Measurements from ENCODE around the gene TUT4.

The TUT4 gene

DNA sequence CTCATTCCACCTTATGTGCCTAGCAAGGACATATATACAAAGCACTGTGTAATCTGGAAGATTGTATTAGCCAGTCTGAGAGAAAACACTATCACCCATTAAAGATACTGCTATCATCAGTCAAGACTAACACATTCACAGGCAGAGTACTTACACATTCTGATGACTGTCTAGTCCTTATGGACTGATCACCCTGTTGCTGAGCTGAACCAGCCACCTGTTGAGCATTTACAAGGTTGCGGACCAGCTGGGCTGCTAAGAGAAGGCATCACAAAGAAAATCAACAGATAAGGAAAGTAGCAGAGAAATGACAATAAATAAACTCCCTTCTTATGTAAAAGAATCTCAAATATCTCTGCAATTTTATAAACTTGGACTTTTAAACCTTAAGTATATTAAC lies 117.7 kb downstream of the TUT4 start:
- H3K4me3 ChIP-seq (ENCODE audit: low read length) = no peak overlapping the region
- no peak for TF ChIP-seq ZNF274 (IDR thresholded peaks at IDR 0.05; ENCODE audit: low read depth, low read length)

DNA sequence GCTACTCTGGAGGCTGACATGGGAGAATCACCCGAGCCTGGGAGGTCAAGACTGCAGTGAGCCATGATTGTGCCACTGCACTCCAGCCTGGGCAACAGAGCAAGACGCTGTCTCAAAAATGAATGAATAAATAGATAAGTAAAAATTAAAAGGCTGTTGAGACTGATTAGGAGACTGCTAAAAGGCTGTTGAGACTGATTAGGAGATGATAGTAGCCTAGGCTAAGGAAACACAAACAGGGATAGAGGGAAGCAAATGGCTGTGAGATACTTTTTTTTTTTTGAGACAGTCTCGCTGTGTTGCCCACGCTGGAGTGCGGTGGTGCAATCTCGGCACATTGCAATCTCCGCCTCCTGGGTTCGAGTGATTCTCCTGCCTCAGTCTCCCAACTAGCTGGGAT lies 120.1 kb downstream of the TUT4 start:
- no peak overlapping the region for H3K4me3 ChIP-seq (ENCODE audit: low read length)
- TF ChIP-seq ZNF274 (IDR thresholded peaks at IDR 0.05; ENCODE audit: low read depth, low read length) = no peak

DNA sequence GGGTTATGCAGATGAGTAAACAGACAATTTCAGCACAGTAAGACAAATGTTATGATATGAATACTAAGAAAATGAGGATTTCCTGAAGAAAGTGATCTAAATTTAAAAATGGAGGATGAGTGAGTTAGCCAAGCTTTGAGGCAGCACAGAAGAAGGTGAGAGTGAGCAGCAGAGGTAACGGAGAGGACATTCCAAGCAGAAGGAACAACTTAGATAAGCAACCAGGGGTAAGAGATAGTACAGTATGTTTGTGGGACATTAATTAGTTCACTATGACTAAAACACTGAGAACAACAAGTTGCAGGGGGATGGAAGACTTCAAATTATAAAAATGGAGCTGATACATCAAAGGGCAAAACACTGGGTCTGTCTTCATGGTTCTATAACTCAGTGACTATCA lies 125.7 kb downstream of the TUT4 start:
- TF ChIP-seq ZNF274 (IDR thresholded peaks at IDR 0.05; ENCODE audit: low read depth, low read length) = no peak

DNA sequence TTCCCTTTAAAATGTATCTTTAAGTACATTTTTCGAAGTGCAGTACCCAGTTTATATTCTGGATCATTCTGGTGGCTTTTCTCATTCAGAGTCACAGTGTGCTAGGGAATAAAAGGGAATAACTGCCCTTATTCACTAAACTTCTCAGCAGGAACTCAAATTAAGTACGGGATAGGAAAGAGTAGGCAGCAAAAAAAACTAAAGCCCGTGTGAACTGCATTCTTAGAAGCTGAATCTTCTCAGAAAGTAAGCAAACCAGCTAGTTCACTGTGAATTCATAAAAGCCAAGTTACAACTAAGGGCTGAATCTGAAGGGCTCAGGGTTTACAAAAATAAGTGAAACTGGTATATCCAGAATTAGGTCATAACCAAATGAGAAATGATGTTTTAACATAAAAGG lies 126.5 kb downstream of the TUT4 start:
- TF ChIP-seq ZNF274 (IDR thresholded peaks at IDR 0.05; ENCODE audit: low read depth, low read length) = no peak
- H3K4me3 ChIP-seq (ENCODE audit: low read length) = no peak overlapping the region

More for the DNA sequence above, 125.7 kb downstream of the TUT4 start:
- no peak overlapping the region for H3K4me3 ChIP-seq (ENCODE audit: low read length)

DNA sequence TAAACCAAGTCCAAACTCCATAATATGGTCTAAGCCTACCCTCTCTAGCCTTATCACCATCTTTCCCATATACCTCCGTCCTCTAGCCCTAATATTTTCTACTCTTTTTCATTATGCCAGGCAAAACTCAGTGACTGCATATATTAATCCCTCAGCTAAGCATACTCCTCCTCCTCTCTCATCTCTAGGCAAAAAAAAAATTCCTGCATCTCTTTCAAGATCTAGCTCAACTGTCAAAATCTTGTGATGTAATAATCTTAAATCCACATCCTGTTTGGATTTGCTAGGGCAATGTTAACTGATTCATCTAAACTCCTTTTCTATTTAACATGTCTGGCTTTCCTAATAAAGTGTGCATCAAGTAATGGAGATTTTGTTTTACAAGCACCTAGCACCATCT lies 128.1 kb downstream of the TUT4 start:
- no peak overlapping the region for H3K4me3 ChIP-seq (ENCODE audit: low read length)
- TF ChIP-seq ZNF274 (IDR thresholded peaks at IDR 0.05; ENCODE audit: low read depth, low read length) = no peak

DNA sequence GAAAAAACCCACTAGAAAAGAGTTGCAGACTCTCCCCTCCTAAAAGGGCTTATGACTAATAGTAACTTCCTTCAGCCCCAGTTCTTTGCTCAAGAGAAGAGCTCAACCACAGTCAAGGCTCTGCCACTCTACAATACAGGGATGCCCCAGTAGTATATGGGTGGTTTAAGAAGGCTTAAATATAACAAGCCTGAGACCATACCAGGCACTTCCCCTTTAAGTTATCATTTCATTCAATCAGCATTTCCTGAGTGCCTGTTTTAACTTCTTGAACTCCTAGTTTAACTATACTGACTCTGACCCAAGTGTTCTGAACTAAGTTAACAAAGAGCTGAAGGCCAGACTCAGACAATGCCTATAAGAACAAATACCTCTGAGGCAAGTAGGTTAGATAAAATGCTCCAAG lies 128.7 kb downstream of the TUT4 start:
- no peak overlapping the region for H3K4me3 ChIP-seq (ENCODE audit: low read length)
- no peak for TF ChIP-seq ZNF274 (IDR thresholded peaks at IDR 0.05; ENCODE audit: low read depth, low read length)

DNA sequence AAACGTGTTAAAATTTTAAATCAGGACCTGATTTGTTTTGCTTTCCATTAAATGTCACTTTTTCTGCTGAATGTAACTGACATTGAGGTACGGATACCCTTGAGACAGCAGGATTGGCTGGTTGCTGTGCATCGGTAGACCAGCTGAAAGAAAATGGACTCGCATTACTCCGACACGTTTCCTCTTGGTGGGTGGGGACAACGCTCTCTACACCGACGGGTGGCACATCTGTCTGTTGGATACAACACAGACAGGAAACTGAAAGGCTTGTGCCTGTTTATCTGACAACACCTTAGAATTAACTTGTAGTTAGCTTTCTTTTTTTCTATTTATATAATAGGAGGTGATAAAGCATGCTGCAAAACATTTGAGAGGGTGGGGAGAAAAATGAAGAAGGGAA lies 129.1 kb downstream of the TUT4 start:
- no peak overlapping the region for H3K4me3 ChIP-seq (ENCODE audit: low read length)

DNA sequence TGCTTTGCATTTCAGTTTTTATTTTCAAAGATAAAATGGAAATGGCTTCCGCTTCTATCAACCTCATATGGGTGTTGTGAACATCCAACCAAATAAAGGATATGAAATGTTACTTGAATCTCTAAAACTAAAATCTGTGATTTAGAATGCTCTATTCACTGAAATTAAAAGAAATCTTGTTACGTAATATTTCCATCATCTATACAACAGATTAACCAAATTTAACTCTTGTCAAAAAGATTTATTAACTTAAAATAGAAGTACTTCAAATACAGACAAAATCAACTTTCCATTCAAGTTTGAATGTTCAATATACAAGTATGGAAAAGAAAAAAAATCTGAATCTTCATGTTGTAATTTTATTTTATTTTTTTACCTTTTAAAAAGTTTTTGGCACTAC lies 129.8 kb downstream of the TUT4 start:
- no peak overlapping the region for H3K4me3 ChIP-seq (ENCODE audit: low read length)
- no peak for TF ChIP-seq ZNF274 (IDR thresholded peaks at IDR 0.05; ENCODE audit: low read depth, low read length)

More for the DNA sequence above, 129.1 kb downstream of the TUT4 start:
- no peak for TF ChIP-seq ZNF274 (IDR thresholded peaks at IDR 0.05; ENCODE audit: low read depth, low read length)

DNA sequence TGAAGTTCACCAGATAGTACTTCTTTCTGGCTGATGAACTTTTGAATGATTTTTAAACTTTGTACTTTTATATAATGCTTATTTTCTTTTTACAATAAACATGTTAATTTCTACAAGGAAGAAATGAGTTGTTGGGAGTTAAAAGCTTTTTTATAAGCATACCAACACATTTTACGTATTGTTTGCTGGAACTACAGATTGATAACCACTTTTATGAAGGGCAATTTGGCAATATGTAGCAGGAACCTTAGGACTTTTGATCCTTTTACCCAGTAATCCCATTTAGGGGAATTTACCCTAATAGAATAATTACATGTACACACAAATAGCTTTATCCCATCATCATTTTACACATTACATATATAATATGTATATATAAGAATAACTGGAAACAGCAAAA lies 132.2 kb downstream of the TUT4 start:
- TF ChIP-seq ZNF274 (IDR thresholded peaks at IDR 0.05; ENCODE audit: low read depth, low read length) = no peak
- H3K4me3 ChIP-seq (ENCODE audit: low read length) = no peak overlapping the region

DNA sequence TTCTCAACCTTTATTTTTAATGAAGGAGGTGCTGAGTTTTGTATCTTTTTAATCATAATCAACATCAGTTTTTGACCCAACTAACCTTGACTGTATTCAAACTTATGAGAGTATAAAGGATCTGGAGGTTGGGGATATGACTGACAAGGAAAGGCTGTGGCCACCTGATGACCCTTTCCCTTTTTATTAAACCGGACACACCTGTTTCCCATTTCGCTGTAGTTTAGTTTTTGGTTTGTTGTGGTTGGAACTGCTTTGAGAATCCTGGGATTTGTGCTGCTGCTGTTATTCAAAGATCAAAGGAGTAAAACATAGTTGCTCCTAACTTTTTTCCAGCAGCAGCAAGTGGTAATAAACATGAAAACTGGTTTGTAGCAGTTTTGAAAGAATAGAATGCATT lies 136.1 kb downstream of the TUT4 start:
- H3K4me3 ChIP-seq (ENCODE audit: low read length) = no peak overlapping the region
- no peak for TF ChIP-seq ZNF274 (IDR thresholded peaks at IDR 0.05; ENCODE audit: low read depth, low read length)

DNA sequence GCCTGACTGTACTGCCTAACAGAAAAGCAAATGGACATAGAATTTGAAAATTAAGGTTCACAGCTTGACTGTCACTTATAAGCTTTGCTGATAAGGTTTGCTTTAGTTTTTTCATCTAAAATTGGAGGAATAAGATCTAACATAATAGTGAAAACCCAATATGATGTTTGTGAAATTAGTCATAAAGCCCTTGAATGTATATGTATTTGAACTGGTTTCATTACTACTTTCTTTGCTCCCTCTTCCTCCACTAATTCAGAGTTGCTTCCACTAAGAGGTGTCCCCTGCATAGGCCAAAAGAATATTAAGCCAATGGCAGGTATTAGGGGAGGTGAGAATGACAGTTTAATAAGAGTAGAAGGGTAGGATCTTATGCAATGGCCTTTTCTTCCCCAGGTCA lies 137.9 kb downstream of the TUT4 start:
- TF ChIP-seq ZNF274 (IDR thresholded peaks at IDR 0.05; ENCODE audit: low read depth, low read length) = no peak
- no peak overlapping the region for H3K4me3 ChIP-seq (ENCODE audit: low read length)

DNA sequence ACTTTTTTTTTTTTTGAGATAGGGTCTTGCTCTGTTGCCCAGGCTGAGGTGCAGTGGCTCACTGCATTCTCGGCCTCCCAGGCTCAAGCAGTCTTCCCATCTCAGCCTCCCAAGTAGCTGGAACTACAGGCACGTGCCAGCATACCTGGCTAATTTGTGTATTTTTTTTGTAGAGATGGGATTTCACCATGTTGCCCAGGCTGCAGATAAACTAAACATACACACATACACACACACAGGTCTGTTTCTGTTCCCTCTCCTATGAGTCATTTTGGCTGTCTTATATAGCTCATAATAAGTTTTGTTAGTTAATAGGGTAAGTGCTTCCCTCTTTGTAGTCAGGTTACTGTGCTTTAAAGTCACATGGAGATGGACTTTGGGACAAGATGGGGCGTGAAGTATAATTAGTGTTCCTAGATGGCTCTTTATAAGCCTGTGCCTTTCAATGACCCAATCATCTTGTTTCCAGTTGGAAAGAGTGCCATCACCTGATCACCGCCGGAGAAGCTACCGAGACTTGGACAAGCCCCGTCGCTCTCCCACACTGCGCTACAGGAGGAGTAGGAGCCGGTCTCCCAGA lies 139.4 kb downstream of the TUT4 start:
- H3K4me3 ChIP-seq (ENCODE audit: low read length) = no peak overlapping the region
- no peak for TF ChIP-seq ZNF274 (IDR thresholded peaks at IDR 0.05; ENCODE audit: low read depth, low read length)

DNA sequence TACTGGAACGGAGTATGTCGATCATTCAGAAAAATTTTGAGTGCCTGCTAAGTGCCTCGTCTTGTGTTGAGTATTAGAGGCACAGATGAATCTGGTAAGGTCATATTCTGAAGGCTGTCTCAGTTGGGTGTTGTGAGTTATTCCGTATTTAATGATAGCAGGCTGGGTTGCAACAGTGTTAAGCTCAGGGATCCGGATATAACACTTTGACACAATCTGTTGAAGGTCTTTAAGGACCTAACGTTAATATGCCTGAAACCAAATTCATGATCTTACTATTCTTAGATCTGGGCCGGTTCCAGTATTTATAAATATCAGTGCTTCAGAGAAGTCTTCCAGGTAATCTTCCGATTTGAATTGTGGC lies 147.9 kb downstream of the TUT4 start:
- TF ChIP-seq ZNF274 (IDR thresholded peaks at IDR 0.05; ENCODE audit: low read depth, low read length) = no peak
- H3K4me3 ChIP-seq (ENCODE audit: low read length) = peak overlapping the region; percentile 94

DNA sequence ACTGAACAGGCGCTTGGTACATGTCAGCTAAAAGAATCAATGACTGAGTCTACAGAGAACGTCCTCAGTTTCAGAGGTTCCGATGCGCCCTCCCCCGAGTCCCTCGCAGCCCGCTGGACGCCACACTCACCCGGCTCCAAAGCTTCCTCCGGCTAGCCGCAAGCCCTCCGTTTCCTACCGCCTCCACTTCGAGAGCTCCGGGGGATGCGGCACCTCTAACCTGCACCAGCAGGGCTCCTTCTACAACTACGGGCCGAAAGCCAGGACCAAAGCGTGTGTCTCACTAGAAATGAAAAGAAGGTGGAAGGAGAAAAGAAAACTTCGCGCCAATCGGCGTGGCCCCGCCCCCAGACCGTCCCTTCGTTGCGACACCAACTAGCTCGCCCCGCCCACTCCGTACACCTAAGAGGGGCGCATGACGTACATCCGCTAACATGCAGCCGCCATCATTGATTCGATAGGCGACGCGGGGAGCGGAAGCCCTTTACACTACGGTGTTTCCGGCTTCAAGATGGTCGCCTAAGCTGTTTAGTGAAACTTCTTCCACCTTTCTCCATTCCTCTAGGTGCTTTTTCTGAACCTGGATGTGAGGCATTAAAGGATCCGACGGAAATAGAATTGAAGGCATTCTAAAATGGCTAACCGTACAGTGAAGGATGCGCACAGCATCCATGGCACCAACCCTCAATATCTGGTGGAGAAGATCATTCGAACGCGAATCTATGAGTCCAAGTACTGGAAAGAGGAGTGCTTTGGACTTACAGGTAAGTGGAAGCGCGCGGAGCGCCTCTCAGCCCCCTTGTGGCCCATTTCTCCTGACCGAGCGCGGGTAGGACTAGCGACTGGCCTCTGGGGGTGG lies 148.5 kb downstream of the TUT4 start, which contains the start of the genes ORC1 and PRPF38A:
TSS of gene ORC1 (minus strand) at position 308 of the 859 bp plus-strand sequence. CDS start 2,200 bp downstream, outside the sequence.
TSS of gene PRPF38A (plus strand) at position 487 of the 859 bp plus-strand sequence. CDS start at position 635, 148 bp downstream.
- TF ChIP-seq ZNF274 (IDR thresholded peaks at IDR 0.05; ENCODE audit: low read depth, low read length) = no peak

DNA sequence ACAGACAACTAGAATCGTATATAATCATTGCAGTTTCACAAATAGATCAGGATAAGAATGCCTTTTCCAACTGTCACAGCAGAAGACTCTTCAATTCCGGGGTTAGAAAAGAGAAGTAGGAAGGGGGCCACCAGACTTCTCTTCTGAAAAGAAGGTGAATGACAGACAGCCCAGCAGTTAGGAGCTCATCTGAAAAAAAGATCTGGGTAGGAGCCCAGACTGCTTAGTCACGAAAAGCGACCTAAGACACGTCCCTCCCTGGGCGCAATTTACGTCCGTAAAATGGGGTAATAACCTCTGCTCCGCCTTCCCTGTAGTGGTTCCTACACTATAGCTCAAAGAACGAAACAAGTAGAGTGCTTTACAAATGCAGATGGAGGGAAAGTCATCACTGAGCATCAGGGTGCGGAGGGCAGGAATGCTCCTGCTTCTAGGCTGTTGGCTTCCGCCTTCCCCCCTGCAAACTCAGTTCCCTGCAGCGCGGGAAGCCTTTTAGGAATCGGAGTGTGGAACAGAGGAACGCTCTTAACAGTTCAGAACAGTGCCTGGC lies 149.3 kb downstream of the TUT4 start:
- H3K4me3 ChIP-seq (ENCODE audit: low read length) = peak overlapping the region; percentile 94
- no peak for TF ChIP-seq ZNF274 (IDR thresholded peaks at IDR 0.05; ENCODE audit: low read depth, low read length)

More for the DNA sequence above, 148.5 kb downstream of the TUT4 start, which contains the start of the genes ORC1 and PRPF38A:
- H3K4me3 ChIP-seq (ENCODE audit: low read length) = peak within 1 kb of the TSS; percentile 94

All from GM08714 (cell line).